Glomerular visceral epithelial cell (primary cell): ENCODE data around the gene CDH26.
"Not testable (repeated sequence)": the region's sequence is repeated elsewhere in the genome, so short reads cannot be mapped to it uniquely, and the experiment has no call there.

ENCODE experiments used
- DNase-seq: peaks from one replicate; pipeline ENCODE4 v3.0.0-alpha.2; 2016; ENCODE audit errors: extremely low spot score

Gene CDH26

DNA sequence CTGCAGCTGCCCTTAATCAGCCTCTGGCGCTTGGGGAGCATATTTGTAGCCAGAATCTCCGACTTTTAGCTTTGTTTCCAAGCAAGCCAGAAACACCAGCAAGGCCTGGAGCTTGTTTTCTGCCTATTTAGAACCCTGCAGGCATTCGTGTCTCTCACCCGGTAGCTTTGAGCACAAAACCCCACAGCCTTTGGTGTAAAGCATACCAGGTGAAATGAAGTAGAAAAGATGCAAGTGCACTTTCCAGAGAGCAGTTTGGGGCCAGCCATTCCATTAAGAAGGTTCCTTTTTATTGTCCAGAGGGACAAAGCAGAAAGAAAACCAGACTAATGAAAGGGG is 17.3 kb upstream of the CDH26 start:
- no peak for DNase-seq

DNA sequence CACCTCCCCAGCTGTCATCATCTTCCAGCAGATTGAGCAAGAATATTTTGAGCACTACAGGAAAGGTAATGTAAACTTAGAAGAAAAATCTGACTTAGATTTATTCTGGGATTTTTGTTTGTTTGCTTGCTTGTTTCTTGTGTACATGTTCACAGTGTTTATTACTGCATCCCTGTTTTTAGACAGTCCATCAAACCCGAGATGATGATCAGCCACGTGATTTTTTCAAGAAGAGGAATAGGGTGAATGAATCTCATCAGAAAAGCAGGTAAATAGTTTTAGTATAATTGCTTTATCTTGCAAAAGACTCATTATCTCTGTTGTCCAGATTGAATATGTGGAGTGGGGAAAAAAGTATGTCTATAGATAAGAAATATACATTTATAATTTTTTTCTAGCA is 16.0 kb upstream of the CDH26 start:
- DNase-seq: no peak

DNA sequence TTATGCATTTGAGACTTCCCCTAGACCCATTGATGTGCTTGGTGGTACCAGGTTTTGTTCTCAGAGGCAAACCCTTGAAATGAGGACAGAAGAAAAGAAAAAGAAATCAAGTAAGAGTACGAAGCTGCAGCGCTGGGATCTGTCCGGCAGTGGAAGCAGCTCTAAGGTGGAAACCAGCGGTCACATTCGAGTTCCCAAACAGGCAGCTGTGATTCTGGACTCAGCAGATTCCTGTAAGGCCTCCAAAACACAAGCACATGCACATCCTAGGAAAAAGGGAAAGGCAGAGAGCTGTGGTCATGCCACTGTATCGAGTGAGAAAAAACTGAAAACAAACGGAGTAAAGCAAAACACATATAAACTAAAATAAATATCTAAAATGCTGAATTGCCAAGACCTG is 13.5 kb upstream of the CDH26 start:
- no peak for DNase-seq

DNA sequence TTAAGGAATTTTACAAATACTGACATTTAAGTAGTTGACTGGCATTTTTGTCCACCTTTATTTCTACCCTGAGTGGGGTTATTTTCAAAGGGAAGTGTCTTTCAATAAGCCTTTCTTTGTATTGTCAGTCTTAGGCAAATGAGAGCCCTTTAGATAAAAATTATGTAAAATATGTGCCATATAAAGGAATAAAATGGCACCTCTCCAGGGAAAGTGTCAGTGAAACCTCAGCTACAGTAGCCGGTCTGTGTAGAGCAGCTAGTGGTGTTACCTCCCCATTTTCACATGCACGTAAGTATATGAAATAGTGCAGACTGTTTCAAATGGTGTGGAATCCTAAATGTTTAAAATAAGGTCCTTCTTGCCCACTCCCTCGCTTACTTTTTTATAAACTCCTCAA is 13.0 kb upstream of the CDH26 start:
- DNase-seq: no peak

DNA sequence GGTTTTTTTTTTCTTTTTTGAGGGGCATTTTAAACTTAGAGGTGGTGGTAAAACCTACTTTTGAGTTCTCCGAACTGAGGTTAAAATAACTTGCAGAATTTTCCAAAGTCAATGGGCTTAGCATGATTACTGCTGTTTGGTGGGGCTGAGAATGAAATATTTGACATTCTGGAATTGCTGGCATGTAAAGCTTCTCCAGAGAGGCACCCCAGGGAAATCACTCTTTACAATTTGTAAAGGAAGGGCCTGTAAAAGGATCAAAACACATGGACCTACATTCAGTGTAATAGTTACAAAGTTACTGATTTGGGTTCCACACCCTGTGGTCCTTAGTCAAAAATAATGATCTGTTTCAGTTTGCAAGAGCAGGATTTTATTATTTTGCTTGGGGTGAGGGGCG is 12.5 kb upstream of the CDH26 start:
- no peak for DNase-seq

DNA sequence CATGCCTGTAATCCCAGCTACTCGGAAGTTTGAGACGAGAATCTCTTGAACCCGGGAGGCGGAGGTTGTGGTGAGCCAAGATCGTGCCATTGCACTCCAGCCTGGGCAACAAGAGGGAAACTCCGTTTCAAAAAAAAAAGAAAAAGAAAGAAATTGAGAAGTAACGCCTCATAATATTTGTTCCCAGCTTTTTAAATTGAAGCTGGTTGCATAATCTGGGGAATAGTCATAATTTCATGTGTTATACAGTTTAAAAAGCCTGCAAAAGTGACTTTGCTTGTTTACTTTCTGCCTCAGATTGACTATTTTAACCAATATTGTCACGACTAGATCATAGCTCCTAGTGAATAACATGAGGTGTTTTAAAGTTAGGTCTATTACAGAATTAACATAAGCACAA is 10.8 kb upstream of the CDH26 start:
- DNase-seq: no peak

DNA sequence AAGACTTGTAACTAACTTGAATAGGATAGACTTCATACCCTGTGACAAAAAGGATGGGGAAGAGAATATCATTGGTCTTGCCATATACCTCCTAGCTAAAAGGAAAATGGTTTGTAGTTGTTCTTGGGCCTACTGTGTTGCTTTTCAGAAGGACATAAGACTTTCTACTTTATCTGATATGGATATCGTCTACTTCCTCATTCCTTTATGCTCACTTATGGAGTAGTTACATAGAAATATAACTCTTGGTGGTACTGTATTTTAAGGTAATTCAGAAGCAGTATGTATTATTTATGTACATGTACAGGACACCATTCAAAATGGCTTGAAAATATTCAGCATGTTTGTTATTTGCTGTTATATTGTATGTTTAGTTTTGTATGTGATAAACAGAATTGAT is 10.0 kb upstream of the CDH26 start:
- DNase-seq: no peak

DNA sequence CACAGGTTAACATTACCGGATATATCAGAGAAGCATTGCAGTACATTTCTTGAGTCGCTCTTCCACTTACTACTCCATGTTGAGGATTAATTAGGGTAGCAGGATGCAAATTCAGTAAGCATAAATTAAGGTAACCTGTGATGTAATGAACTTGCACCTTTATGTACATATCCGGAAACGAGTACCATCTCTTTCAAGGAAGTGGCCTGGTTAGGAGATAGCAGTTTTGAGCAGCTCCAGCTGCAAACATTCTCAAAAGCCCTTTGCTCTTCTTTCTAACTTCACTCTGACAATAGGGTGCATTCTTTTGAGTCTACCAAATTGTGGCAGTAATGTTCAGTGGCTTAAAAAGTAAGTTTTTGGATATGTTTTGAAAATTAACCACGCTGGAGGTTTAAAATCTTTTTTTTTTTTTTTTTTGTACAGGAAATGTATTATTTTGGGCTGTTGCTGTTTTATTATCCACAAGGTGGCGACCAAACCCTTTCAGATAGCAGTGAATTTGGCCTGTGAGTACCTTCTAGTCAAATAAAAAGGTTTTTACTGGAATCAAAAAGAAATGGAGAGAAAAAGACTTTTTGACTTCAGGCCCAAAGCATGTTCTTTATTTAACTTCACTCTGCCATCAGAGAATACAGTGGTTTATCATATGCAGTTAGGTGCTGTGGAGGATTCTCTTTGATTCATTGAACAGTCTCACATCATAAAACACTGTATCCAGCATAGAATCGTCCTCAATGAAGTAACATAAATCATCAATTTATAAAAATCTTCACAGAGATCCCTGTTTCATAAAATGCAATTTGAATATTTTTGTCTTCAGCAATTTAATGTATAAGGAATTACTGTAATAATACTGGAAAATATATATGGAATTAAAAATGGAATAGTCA is 9.1 kb upstream of the CDH26 start:
- peak; percentile 61 for DNase-seq

DNA sequence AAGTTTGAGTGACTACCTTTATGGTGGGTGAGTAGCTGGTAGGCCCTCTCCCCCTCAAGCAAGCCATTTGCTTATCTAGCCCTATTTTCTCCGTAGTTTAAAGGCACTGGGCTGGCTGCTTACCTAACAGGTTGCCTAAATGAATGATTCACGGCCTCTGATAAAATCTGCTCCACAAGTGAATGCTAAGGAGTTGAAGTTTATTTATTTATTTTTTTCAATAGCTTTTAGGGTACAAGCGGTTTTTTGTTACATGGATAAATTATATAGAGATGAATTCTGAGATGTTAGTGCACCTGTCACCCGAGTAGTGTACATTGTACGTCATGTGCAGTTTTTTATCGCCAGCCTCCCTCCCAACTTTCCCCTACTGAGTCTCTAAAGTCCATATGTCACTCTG is 8.3 kb upstream of the CDH26 start:
- DNase-seq: no peak

DNA sequence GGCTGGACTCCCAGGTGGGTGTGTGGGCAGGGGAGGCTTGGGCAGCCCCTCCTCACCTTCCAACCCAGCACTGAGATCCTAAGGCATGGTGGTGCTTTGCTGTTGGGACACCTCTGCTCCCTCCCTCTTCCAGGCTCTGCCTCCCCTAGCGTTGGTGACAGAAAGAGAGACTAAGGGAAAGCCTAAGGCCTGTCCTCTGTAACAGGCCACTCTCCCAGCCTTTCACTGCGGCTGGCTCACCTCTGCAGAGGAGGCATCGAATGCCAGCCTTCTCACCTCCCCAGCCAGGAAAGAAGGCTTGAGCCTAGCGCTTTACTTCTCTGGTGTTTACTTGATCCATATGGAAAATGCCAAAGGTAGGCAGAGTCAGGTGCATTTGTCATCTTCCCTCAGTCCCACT is 3.5 kb upstream of the CDH26 start:
- no peak for DNase-seq

DNA sequence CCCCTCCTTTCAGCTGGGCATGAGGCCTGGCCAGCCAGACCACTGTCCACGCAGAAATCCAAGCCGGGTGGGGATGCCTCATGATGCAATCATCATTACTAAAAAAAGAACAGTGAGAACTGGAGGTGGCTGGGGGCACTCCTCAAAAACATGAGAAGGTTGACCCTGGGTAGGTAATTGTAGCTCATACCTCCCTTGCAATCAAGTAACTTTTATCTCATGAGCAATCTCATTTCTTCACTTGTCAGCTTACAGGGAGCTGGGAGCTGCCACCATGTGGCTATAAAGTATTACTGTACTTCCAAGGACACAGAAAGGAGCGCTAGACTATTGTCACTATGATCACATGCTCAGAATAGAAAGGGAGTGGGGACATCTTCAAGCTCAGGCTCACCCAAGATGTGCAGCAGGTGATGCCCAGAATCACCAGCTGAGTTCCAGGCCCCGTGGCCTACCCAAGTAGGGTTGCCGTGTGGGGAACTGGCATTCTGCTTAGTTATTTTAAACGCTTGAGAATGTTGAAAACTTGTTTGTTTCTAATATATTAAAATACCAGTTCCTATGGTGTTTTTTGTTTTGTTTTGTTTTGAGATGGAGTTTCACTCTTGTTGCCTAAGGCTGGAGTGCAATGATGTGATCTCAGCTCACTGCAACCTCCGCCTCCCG is 3.0 kb upstream of the CDH26 start:
- no peak for DNase-seq

DNA sequence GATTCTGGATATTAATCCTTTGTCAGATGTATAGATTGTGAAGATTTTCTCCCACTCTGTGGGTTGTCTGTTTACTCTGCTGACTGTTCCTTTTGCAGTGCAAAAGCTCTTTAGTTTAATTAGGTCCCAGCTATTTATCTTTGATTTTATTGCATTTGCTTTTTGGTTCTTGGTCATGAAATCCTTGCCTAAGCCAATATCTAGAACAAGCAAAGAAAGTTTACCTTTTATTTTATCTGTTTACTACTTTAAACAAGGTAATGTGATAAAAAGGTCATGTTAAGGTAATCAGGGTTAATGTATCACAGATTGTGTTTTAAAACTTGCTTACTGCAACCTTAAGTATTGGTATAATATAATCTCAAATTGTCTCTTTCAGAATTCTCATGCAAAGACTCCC is 655 bp upstream of the CDH26 start:
- not testable (repeated sequence) for DNase-seq

DNA sequence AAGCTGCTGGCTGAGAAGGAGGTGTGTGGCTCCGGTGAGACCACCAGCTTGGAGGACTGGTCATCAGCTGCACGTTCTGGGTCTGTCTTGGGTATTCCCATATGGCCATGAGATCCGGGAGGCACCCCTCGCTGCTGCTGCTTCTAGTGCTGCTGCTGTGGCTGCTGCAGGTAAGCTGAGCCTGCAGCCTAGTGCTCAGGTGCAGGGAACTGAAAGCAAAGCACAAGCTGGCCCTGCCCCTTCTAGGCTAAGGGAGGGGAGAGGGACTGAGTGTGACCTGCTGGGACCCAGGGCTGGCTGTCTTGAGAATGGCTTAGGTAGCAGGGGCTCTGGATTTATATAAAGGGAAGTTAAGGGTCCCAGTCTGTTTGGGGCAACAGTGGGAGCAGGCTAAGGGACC is 403 bp downstream of the CDH26 start:
- no peak for DNase-seq

DNA sequence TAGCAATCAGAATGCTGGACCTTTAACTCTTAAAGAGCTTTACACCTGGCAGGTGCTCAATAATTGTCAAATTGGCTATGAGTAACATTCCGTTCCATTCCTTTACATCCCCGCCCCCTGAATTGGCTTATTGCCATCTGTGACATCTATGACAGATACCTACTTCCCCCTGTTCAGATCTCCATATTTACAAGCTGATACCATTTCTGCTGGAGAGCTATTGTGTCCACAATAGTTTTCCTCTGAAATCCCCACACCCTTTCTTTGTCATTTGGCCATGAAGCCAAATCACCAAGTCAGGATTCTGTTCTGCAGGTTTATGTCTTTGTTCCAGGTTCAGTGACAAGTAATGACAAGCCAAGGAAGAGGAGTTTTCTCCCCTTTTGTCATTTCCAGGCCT is 3.2 kb downstream of the CDH26 start:
- no peak for DNase-seq

DNA sequence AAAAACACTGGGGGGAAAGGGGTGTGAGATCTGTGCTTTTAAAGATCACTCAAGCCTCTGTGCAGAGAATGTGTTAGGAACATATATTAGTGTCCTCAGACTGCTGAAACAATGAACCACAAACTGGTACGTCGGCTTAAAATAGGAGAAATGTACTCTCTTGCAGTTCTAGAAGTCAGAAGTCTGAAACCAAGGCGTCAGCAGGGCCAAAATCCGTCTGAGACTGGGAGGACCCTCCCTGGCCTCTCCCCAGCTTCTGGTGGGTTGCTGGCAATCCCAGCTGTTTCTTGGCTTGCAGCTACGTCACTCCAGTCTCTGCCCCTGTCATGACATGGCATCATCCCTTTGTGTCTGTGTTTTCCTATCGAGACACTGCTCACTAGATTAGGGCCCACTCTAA is 3.9 kb downstream of the CDH26 start:
- DNase-seq: no peak

DNA sequence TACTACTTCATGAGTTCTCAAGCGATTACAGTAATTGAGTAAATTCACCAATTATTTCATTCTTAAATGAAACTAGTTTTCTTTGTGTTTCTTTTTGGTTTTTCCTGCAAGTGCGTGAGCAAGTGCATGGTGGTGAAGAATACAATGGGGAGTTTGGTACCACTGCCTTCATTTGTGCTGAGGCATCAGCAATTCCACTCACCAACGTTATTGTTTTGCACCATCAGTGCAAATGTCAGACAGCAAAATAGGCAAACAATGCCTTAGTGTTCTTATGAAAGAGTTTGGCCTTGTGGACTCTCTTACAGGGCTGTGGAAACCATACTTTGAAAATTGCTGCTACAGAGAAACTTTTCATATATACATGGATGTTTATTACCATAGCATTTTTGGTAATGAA is 8.2 kb downstream of the CDH26 start:
- no peak for DNase-seq

DNA sequence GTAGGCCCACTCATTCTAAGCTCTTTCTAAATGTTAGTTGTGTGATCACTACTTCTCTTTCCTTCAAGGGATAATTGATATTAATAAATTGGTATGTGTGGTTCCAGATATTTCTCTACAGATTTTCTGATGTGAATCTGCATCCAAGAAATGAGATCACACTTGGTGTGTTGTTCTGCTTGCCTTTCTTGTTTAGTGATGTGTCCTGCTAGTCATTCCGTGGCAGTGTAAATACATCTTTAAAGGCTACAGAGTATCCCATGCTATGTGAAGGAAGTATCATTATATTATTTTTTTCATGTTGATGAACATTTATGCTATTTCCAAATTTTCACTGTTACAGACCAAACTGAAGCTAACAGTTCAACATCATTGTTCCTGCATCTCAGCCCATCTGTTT is 13.2 kb downstream of the CDH26 start:
- DNase-seq: no peak

DNA sequence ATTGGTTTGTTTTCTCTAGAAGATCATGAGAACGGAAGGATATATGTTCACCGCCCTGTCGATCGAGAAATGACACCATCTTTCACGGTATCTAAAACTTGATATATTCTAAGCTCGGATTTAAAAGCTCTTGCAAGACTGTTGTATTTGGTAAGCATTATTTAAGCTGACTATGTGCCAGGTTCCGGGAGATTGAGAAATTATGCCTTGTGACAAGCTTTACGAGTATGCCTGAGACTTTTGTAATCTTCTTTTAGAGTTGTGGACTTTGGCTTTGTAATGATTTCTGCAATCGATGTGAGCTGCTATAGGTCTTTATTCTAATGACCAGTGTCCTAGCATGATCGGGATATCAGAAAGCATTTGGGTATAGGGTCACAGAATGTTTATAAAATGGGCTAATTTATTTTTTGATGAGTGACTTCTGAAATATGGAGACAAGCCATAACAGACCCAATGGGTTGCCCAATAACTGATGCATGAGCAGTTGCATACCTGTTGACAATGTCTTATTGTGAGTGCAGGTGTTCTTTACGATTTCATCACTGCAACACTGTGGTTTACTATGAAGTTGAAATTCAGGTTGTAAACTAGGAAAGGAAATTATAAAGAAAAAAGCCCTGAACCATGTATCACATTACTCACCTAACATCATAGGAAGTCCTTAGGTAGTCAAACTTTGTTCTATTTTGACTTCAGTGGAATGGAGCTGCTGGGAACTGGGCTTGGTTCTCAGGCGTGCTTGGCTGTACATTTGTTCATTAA is 14.0 kb downstream of the CDH26 start:
- DNase-seq: no peak

DNA sequence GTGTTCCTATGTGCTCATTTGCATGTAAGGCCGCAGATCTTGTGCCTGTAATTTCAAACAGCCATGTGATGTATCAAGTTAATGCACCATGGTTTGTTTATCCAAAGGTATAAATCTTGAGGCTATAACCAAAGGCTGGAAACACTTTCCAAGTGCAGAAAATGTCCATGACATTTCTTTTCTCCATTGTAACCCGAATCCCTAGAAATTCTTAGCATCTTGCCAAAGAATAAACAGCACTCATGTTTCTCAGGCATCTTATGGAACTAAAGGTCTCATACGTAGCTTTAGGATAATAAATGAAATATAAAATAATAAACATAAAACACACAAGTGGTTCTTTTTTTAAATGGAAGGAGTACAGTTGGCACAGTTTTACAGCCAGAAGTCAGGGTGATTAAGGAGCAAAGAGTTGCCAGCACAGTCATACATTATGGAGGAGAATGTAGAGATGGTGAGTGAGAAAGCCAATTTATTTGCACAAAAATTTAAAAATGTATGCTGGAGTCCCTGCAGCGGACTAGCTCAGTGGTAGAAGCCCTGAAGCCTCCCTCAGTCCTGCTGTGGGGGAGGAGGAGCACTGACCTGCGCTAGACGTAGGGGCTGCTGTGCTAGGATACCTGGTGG is 18.0 kb downstream of the CDH26 start:
- no peak for DNase-seq

DNA sequence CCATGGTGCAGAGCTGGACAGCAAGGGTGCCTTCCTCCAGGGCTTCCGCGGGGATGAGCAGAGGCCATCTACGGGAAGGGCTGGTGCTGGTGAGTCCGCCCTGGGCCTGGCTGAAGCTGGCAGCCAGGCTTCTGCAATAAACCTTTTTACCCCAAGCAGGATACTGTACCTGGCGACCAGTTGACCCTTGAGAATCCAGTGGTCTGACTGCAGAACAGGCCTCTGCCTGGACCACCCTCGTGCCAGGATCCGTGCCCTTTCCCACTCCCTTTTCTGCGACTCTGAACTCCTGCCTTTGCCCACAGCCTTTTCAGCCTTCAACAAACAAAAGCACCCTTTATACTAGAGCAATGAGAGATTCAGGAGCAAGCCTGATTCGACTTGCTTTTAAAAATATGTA is 18.9 kb downstream of the CDH26 start:
- no peak for DNase-seq

DNA sequence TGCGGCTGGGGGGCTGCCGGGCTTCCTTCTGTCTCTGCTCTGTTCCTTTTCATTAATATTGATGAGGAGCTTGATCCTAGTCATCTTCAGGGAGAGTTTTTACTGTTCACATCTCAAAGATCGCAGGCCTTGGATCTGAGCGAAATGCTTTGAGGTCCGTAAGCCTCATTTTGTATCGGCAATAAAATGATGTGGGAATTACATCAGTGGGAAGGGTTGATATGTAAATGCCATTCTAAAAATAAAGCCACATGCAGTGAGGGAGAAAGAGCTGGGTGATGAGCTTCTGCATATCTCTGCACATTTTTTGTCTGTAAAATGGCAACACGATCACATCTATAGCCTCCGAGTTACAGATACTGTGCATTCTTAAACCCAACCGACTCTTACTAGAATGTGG is 24.9 kb downstream of the CDH26 start:
- DNase-seq: no peak

DNA sequence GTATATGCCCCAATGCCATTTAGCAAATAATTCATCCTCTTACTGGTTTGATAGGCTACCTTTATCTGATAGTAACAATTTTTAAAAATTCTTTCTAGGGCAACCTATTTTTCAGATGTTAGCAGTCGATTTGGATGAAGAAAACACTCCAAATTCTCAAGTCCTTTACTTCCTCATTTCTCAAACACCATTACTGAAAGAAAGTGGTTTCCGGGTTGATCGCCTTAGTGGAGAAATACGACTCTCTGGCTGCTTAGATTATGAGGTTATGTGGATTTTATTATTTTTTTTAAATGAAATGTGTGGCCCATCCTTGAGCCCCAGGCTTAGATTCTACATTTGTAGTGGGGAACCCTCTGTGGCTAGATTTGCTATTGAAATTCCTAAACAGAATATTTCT is 26.3 kb downstream of the CDH26 start:
- no peak for DNase-seq

DNA sequence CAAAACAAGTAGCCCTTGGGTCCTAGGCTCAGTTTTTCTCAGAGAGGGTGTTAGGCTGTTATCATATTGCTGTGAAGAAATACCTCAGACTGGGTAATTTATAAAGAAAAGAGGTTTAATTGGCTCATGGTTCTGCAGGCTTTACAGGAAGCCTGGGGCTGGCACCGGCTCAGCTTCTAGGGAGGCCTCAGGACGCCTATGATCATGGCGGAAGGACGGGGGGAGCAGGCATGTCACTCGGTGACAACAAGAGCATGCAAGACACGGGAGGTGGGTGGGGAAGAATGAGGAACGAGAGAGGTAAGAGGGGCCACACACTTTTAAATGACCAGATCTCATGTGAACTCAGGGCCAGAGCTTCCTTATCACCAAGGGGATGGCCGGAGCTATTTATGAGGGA is 26.9 kb downstream of the CDH26 start:
- DNase-seq: no peak
